Cardiac septum (tissue), 1 donor: ENCODE results near the gene ARID1A. TPM values are rescaled to one million over a fixed set of nuclear protein-coding genes. Genes with fewer than 3 reads are reported as not detected.
"Not testable (repeated sequence)": the region's sequence is repeated elsewhere in the genome, so short reads cannot be mapped to it uniquely, and the experiment has no call there.

Source experiments
- DNase-seq: peaks from one replicate; pipeline ENCODE4 v3.0.0-alpha.2; 2020; ENCODE audit warnings: low spot score
- intact Hi-C: fragments of 100-400 bp; cut with DNase I; formaldehyde crosslinking; loops from one replicate; pipeline ENCODE4 v1.14.0; 2022
- total RNA-seq: library from RNA; stranded (reverse); fragmentation: NEBNext Ultra II Directional; extraction: Animal tissue kit (Norgen Biotek cat#: 25700); gene quantifications from one replicate; pipeline ENCODE4 v1.2.1, GENCODE V29; 2021
- donor health status: DM: no; HTN: no; CAD: no.

ARID1A gene
- total RNA-seq, 1 donor from 2014 or later = 52.1 TPM

DNA sequence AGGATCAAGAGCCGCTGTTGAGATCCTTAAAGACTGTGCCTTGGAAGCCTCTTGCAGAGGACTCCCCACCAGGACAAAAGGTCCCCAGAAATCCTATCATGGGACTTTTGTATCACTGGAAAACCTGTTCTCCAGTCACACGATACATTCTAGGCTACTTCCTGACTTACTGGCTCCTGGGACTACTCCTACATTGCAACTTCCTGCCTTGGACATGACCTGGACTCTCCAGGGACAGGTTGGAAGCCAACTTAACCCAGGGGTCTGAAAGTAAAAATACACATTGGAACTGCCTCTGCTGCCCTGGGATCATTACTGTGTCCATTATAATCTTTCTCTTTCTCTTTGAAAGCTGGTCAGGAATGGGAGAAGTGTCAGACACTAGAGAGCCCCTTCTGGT, 101.8 kb downstream of the ARID1A start:
- intact Hi-C loops = no loop called here

DNA sequence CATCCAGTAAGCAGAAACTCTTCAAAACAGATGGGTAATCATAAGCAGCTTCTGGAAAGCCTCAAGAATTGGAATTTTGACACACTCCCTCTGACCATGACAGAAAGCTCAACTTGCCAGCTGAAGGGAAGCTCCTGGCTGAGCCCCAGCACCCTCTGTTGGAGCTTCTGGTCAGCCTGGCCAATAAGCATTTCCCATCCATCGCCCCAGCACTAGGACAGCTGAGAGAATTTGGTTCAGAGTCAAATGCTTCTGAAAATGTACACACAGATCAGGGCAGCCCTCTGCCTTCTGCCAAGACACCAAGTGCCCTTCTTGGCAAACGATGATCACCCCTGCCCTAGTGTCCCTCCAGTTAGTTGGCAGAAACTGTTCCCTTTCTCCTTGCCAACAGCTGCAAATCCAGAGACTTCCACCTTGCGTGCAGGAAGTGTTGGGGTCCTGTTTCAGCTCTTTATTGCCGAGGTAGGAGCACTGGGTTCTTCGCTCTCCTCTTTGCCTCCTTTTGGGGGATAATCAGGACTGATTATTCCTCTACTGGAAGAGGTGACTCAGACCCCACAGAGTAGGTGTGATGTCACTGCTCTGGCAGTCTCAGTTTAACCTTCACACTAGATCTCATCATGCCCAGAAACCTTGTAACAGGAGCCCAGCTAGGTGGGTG, 103.8 kb downstream of the ARID1A start:
- DNase-seq = peak; percentile 78
- intact Hi-C loops = no loop called here

More for the DNA sequence above, 101.8 kb downstream of the ARID1A start:
- no peak for DNase-seq

DNA sequence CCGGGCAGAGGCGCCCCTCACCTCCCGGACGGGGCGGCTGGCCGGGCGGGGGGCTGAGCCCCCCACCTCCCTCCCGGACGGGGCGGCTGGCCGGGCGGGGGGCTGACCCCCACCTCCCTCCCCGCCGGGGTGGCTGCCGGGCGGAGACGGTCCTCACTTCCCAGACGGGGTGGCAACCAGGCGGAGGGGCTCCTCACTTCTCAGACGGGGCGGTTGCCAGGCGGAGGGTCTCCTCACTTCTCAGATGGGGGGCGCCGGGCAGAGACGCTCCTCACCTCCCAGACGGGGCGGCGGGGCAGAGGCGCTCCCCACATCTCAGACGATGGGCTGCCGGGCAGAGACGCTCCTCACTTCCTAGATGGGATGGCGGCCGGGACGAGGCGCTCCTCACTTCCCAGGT, 108.1 kb downstream of the ARID1A start:
- intact Hi-C loops, DNase-seq: not testable (repeated sequence)

DNA sequence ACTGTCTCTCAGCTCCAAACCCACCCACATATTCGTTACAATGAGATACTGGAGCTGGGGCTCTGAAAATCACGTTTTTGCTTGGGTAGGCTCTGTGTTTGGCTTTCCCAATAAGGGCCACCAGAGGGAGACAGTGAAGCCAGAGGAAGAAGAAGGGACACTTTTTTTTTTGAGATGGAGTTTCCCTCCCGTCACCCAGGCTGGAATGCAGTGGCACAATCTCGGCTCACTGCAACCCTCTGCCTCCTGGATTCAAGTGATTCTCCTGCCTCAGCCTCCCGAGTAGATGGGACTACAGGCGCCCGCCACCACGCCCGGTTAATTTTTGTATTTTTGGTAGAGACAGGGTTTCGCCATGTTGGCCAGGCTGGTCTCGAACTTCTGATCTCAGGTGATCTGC, 114.3 kb downstream of the ARID1A start:
- intact Hi-C loops = loop anchor here (5.0 kb wide), 1 partner anchor 67 kb away; no protein-coding TSS in a partner anchor
- not testable (repeated sequence) for DNase-seq

DNA sequence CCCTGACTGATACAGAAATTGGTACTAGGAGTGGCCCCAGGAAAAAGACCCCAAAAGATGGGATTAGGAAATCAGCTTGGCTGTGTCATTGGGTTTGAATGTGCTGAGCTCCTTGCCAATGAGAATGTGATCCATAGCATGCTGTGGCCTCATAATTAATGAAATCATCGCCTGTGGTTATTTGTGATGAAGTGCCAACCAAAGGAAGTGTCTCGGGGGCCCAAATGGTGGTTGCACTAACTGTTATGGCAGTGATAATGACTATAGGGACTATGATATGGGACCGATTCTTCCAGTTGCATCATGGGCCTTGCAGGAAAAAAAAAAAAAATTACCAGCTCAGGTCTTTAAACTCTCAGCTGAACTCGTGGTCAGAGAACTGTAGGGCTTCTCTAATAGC, 115.2 kb downstream of the ARID1A start:
- DNase-seq = no peak
- intact Hi-C loops = loop anchor here (5.0 kb wide), 1 partner anchor 66 kb away; no protein-coding TSS in a partner anchor

DNA sequence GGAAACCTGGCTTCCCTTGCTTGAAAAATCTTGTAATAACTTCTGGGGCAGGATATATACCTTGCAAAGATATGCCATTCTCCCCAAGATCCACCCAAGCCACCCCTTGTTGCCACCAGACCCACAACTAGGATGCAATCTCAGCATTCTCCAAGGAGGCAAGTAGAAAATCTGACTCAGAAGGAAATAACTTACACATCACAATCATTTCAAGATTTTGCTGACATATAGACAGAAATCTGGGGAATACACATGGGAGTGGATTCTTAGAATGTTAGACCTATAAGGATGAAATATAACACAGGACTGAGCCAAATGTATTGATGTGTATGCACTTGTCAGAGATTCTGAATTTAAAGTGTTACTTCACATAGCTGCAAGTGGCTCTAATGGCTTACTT, 115.9 kb downstream of the ARID1A start:
- intact Hi-C loops = loop anchor here (5.0 kb wide), 1 partner anchor 66 kb away; no protein-coding TSS in a partner anchor
- no peak for DNase-seq

DNA sequence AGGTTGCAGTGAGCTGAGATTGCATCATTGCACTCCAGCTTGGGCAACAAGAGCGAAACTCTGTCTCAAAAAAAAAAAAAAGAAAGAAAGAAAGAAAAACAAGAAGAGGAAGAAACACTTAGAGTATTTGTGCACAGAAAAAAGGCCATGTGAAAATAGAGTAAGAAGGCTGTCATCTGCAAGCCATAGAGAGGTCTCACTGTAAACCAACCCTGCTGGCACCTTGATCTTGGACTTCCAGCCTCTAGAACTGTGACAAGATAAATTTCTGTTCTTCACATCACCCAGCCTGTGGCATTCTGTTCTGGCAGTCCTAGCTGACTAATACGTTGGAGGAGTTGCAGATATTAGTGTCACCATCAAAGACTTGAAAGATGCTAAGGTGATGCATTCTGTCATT, 118.6 kb downstream of the ARID1A start:
- intact Hi-C loops = loop anchor here (5.0 kb wide), 1 partner anchor 63 kb away; no protein-coding TSS in a partner anchor
- no peak for DNase-seq

DNA sequence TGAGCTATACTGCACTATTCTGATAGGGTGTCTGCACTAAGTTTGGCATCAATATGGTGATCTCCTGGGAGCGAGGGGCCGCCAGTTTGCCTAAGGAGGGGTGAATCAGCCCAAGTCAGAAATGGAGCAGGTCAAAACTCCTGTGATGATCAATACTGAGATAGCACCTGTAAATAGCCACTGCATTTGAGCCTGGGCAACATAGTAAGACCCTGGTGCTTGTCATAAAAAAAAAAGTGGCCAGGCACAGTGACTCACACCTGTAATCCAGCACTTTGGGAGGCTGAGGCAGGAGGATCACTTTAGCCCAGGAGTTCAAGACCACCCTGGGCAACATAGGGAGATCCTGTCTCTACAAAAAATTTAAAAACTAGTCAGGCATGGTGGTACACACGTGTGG, 119.1 kb downstream of the ARID1A start:
- intact Hi-C loops = loop anchor here (5.0 kb wide), 1 partner anchor 62 kb away; no protein-coding TSS in a partner anchor
- DNase-seq = no peak

DNA sequence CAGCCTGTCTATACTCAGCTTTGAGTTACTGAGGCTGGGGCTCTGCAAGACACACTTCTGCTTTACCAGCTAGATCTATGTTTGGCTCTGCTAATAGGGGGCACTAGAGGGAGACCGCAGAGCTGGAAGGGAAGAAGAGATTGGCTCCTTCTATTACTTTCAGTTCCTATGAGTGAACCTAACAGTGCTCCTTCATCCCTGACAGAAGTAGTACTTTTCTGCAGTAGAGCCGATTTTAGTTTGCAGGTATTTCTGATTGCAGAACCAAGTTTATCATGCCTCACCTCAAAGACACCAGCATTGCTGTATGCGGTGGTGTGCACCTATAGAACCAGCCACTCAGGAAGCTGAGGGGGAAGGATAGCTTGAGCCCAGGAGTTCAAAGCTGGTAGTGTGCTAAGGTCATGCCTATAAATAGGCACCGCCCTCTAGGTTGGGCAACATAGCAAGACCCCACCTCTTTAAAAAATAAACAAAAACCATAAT, 125.0 kb downstream of the ARID1A start:
- intact Hi-C loops = loop anchor here (5.0 kb wide), 1 partner anchor 41 kb away; the partner anchor contains the start of gene SFN
- no peak for DNase-seq

DNA sequence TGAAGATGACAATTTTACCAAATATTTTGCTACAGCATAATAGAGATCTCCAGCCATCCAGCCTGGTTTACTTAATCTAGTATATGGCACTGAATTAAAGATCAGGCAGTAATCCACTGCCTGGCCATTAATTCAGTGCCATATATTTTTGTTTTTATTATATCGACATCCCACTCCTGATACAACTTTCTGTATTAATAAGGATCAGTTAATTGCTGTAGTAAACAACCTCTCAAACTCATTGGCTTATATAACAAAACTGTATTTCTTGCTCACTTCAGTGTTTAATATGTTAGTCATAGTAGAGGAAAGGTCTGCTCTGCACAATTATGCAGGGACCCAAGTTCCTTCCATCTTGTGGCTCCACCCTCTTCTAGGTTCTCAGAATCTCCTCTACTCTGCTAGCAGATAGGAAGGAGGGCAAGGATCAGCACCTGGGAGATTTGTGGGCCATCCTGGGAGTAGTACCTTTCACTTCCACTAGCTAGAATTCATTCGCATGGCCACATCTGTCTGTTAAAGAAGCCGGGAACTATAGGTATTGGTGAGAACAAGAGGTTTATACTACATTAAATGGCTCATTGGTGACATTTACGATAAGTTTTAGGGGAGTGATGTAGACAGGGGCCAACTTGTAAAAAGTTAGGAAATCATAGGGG, 127.1 kb downstream of the ARID1A start:
- no peak for DNase-seq
- intact Hi-C loops = loop anchor here (5.0 kb wide), 1 partner anchor 39 kb away; the partner anchor contains the start of gene SFN

DNA sequence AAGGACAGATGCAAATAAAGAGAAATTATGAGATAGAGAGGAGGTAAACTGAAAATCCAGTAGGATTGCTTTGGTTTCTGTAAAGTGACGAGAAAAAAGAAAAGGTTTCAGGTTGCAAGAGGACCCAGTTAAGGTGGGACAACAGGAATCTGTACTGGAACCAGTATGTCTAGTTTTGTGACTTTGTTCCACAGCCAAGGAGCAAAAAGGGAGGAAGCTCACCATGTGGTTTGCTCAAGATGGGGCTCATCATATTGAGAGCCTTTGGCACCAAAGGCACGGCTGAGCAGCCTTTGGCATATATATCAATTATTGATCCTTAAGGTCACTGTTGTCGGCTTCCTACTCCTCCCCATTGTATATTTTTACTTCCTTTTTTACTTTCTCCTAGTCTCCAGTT, 128.9 kb downstream of the ARID1A start:
- DNase-seq = no peak
- intact Hi-C loops = loop anchor here (5.0 kb wide), 1 partner anchor 38 kb away; the partner anchor contains the start of gene SFN

DNA sequence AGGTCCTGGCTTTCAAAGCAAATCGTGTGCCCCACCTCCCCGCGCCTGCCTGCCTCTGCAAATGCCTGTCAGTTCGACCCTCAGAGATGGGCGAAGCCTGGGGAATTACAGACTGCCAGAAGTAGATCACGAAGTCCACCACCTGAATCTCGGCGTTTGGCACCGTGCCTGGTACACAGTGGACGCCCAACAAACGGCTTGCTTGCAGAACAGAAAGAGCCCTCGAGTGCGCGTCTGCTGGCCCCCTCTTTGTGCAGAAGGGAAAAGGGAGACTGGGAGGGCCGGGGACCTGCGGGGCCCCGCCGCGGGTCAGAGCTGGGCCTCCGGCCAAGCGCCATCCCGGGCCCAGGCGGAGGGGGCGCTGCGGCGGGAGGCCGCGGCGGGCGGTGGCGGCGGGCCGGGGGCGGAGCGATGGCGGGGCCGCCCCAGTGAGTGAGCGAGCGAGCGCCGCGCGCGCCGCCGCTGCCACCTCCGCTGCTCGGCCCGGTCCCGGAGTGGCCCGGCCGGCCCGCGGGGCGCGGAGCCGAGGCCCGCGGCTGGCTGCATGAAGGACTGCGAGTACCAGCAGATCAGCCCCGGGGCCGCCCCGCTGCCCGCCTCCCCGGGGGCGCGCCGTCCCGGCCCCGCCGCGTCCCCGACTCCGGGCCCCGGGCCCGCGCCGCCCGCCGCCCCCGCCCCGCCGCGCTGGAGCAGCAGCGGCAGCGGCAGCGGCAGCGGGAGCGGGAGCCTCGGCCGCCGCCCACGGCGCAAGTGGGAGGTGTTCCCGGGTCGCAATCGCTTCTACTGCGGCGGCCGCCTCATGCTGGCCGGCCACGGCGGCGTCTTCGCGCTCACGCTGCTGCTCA, 130.7 kb downstream of the ARID1A start, which contains the start of gene ZDHHC18:
Gene ZDHHC18 (plus strand): TSS at position 428 of the 845 bp plus-strand sequence. CDS start 117 bp downstream, at position 545.
- intact Hi-C loops = no loop called here
- DNase-seq = peak; percentile 88

DNA sequence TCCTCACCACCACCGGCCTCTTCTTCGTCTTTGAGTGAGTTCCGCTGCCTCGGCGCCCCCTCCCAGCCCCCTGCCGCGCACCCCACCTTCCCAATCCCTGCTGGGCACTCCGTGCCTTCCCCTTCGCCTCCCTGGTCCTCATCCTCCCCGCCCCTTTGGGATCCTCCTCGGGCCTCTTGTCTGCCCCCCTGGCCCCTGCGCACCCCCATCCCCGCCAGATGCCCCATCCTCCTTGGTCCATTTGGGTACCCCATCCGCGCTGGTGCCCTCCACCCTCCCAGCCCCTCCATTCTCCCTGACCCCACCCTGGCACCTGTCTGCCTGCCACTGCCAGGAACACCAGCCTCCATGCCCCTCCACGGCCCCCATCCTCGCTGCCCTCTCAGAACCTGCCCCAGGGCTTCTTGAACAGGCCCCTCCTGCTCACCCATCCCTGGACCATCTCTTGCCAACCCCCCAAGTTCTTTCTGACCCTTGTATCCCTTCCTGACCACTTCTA, 131.3 kb downstream of the ARID1A start:
- peak; percentile 24 for DNase-seq
- intact Hi-C loops = no loop called here

DNA sequence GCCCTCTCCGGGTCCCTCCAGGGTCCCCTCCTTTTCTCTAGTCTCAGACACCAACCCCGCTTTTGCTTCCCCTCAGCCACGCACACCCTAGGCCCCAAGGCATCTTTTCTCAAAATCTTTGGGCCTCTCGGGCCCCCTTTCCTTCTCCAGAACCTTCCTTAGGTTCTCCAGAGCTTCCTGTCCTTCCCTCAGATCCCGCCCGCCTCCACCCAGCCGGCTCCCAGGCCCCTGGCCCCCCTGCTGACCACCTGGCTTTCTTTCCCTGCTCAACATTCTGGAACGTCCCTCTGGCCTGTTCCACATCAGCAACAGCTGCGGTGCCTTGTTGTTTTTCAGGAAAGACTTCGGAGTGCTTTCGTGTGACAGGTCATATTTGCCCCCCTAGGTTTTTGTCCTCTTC, 131.8 kb downstream of the ARID1A start:
- DNase-seq = peak; percentile 72
- intact Hi-C loops = no loop called here

DNA sequence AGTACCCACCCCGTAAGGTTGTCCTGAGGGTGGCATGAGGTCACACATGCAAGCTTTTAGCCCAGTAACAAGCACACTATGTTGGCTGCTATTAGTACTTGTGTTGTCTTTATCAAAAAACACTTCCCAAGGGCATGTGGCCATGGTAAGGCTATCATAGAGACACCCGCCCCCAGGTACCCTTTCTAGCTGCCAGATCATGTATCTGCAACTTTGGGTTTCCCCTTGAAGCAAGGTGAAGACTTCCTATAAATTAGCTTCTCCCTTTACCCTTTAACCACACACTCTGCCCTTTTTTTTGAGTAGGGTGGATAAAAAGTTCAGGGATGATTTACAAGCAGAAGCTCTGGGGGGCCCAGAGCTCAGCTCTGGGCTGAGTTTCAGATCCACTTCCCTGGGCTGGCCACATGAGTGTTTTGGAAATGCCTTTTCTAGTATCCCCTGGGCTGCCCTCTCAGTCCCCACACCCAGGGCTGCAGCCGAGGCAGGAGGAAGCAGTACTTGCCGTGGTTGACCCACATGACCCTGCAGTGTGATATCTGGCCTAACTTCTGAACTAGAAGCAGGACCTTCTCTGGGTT, 132.7 kb downstream of the ARID1A start:
- peak; percentile 81 for DNase-seq

DNA sequence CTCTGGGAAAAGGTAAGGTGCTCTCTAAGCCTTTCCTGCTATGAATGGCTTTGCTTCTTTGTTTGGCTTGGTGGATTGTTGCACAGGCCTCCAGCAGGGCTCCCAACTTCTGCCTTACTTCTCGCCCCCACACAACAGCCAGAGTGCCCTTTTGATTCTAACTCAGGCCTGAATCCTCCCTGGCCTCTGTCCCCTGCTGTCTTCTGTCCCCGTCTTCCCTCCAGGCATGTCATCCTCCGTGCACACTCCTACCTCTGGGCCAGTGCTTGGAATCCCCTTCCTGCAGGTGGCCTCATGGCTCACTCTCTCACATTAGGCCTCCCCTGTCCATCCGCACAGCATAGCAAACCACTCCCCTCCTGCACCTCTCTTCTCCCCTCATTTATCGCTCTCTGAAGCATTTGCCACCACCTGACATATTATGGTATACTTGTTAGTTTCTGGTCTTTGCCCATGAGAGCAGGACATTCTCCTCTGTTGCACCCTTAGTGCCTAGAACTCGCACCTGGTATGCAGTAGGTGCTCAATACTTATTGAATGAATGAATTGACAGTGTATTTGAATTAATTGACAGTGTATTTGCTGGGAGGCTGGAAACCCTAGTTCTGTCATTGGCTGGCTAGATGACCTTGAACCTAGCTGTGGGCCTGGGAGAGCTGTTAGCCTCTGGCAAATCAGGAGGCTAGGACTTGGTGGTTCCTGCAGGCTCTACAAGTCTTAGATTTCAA, 133.5 kb downstream of the ARID1A start:
- intact Hi-C loops = no loop called here
- no peak for DNase-seq

More for the DNA sequence above, 132.7 kb downstream of the ARID1A start:
- intact Hi-C loops = no loop called here

DNA sequence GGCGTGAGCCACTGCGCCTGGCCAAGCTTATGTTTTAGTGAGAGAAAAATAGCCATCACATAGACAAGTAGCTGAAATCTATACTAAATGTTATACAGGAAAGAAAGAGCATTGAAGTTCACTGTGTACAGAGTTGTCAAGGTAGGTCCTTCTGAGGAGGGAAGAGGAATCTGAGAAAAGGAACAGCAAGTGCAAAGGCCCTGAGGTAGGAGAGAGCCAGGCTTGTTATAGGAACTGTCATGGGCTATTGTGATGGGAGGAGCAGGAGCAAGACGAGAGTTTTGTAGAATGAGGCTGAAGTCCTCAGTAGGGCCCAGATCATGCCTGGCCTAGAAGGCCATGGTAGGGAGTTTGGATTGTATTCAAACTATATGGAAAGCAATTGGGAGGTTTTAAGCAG, 135.2 kb downstream of the ARID1A start:
- intact Hi-C loops = no loop called here
- DNase-seq = no peak
